HEK293T (cell line): ENCODE measurements around the gene TRIML2.

Experiments used
- CTCF ChIA-PET: fragments of 350-600 bp; formaldehyde crosslinking; extraction: SDS; loops from one replicate; lab custom pipeline; 2021; ENCODE audit warnings: antibody characterized with exemption, inconsistent platforms; lab: Yijun Ruan, JAX
- POLR2A ChIA-PET: fragments of 350-600 bp; formaldehyde crosslinking; extraction: SDS; loops from one replicate; lab custom pipeline; 2020; ENCODE audit warnings: antibody characterized with exemption, inconsistent platforms; lab: Yijun Ruan, JAX
- DNase-seq: peaks from one replicate; pipeline ENCODE4 v3.0.0; 2012; ENCODE audit warnings: mixed read lengths; ENCODE audit errors: extremely low spot score
- ARNT ChIP-seq: fragments of 450-650 bp; IDR thresholded peaks from 2 replicates; pipeline ENCODE4 v1.6.1; 2017; ENCODE audit warnings: mild to moderate bottlenecking
- BHLHE40 ChIP-seq: fragments of 450-650 bp; IDR thresholded peaks from 2 replicates; pipeline ENCODE4 v1.6.1; 2016; ENCODE audit warnings: mild to moderate bottlenecking, moderate library complexity, borderline replicate concordance
- CTBP1 ChIP-seq: fragments of 450-650 bp; IDR thresholded peaks from 2 replicates; pipeline ENCODE4 v1.6.1; 2016; ENCODE audit warnings: borderline replicate concordance
- ELF4 ChIP-seq: fragments of 450-650 bp; IDR thresholded peaks from 2 replicates; pipeline ENCODE4 v1.6.1; 2017; ENCODE audit warnings: antibody characterized with exemption
- FOXA1 ChIP-seq: fragments of 450-650 bp; IDR thresholded peaks from 2 replicates; pipeline ENCODE4 v1.6.1; 2016; ENCODE audit warnings: mild to moderate bottlenecking
- FOXK2 ChIP-seq: fragments of 450-650 bp; IDR thresholded peaks from 2 replicates; pipeline ENCODE4 v1.6.1; 2016; ENCODE audit warnings: mild to moderate bottlenecking
- FOXM1 ChIP-seq: fragments of 450-650 bp; IDR thresholded peaks from 2 replicates; pipeline ENCODE4 v1.6.1; 2017; ENCODE audit warnings: mild to moderate bottlenecking, borderline replicate concordance
- HDGF ChIP-seq: fragments of 450-650 bp; IDR thresholded peaks from 2 replicates; pipeline ENCODE4 v1.6.1; 2017; ENCODE audit warnings: antibody characterized with exemption, borderline replicate concordance
- L3MBTL2 ChIP-seq: fragments of 450-650 bp; conservative IDR thresholded peaks from 2 replicates; pipeline ENCODE4 v1.6.1; 2016; ENCODE audit warnings: mild to moderate bottlenecking
- LEF1 ChIP-seq: fragments of 450-650 bp; IDR thresholded peaks from 2 replicates; pipeline ENCODE4 v1.6.1; 2017; ENCODE audit warnings: mild to moderate bottlenecking, borderline replicate concordance
- NFRKB ChIP-seq: fragments of 450-650 bp; IDR thresholded peaks from 2 replicates; pipeline ENCODE4 v1.6.1; 2016; ENCODE audit warnings: mild to moderate bottlenecking, moderate library complexity
- PKNOX1 ChIP-seq: fragments of 450-650 bp; IDR thresholded peaks from 2 replicates; pipeline ENCODE4 v1.6.1; 2016
- SP1 ChIP-seq: fragments of 450-650 bp; IDR thresholded peaks from 2 replicates; pipeline ENCODE4 v1.6.1; 2017
- SUZ12 ChIP-seq: fragments of 450-650 bp; IDR thresholded peaks from 2 replicates; pipeline ENCODE4 v1.6.1; 2016; ENCODE audit warnings: mild to moderate bottlenecking
- TARDBP ChIP-seq: fragments of 450-650 bp; IDR thresholded peaks from 2 replicates; pipeline ENCODE4 v1.6.1; 2016
- ZNF384 ChIP-seq: fragments of 450-650 bp; IDR thresholded peaks from 2 replicates; pipeline ENCODE4 v1.6.1; 2016

The TRIML2 gene

GRCh38 chr4:188130355-188130754, 21.0 kb upstream of the TRIML2 start:
- ChIA-PET POLR2A (no interaction called here), CTCF (no interaction called here)
- no peak for DNase-seq
- no peak for TF ChIP-seq PKNOX1
- no peak for TF ChIP-seq NFRKB
- TF ChIP-seq ARNT = no peak
- TF ChIP-seq CTBP1 = no peak
- TF ChIP-seq BHLHE40 = no peak
- no peak for TF ChIP-seq ELF4
- TF ChIP-seq SP1 = no peak
- no peak for TF ChIP-seq SUZ12
- TF ChIP-seq TARDBP = no peak
- no peak for TF ChIP-seq HDGF
- no peak for TF ChIP-seq FOXA1
- no peak for TF ChIP-seq L3MBTL2
- no peak for TF ChIP-seq LEF1

- POLR2A ChIA-PET = no interaction called here
- CTCF ChIA-PET = no interaction called here
- no peak for DNase-seq
- TF ChIP-seq NFRKB = no peak
- TF ChIP-seq SUZ12 = no peak
Measured at GRCh38 chr4:188127214-188127874, 17.9 kb upstream of the TRIML2 start.

- DNase-seq = no peak
- ChIA-PET CTCF (no interaction called here), POLR2A (no interaction called here)
- TF ChIP-seq LEF1 (no peak), FOXK2 (no peak), ZNF384 (no peak), SP1 (no peak), BHLHE40 (no peak), PKNOX1 (no peak), CTBP1 (no peak), TARDBP (no peak), FOXA1 (no peak), L3MBTL2 (no peak), ARNT (no peak), ELF4 (no peak), SUZ12 (no peak), FOXM1 (no peak), HDGF (no peak), NFRKB (no peak)
Measured at GRCh38 chr4:188121530-188121929, 12.1 kb upstream of the TRIML2 start.

- ChIA-PET CTCF (no interaction called here), POLR2A (no interaction called here)
- DNase-seq = no peak
- no peak for TF ChIP-seq HDGF
- no peak for TF ChIP-seq FOXA1
- TF ChIP-seq BHLHE40 = no peak
Measured at GRCh38 chr4:188117631-188118324, 8.4 kb upstream of the TRIML2 start.

GRCh38 chr4:188113156-188113555, 3.8 kb upstream of the TRIML2 start:
- ChIA-PET CTCF (no interaction called here), POLR2A (no interaction called here)
- DNase-seq = no peak
- TF ChIP-seq LEF1 (no peak), CTBP1 (no peak), FOXA1 (no peak), BHLHE40 (no peak), FOXM1 (no peak), ARNT (no peak), FOXK2 (no peak), NFRKB (no peak), ZNF384 (no peak), SP1 (no peak), L3MBTL2 (no peak), SUZ12 (no peak), HDGF (no peak), PKNOX1 (no peak), ELF4 (no peak)

- no peak for TF ChIP-seq PKNOX1
Measured at GRCh38 chr4:188111955-188112354, 2.6 kb upstream of the TRIML2 start.

More at GRCh38 chr4:188111955-188112354, 2.6 kb upstream of the TRIML2 start:
- CTCF ChIA-PET = no interaction called here
- POLR2A ChIA-PET = no interaction called here
- no peak for DNase-seq
